ENCODE data around the gene LRRC28. TPM values are rescaled to one million over a fixed set of nuclear protein-coding genes. Genes with fewer than 3 reads are reported as not detected.

LRRC28 gene
- total RNA-seq, 1 experiment from 2014 or later: 30.5 TPM

DNA sequence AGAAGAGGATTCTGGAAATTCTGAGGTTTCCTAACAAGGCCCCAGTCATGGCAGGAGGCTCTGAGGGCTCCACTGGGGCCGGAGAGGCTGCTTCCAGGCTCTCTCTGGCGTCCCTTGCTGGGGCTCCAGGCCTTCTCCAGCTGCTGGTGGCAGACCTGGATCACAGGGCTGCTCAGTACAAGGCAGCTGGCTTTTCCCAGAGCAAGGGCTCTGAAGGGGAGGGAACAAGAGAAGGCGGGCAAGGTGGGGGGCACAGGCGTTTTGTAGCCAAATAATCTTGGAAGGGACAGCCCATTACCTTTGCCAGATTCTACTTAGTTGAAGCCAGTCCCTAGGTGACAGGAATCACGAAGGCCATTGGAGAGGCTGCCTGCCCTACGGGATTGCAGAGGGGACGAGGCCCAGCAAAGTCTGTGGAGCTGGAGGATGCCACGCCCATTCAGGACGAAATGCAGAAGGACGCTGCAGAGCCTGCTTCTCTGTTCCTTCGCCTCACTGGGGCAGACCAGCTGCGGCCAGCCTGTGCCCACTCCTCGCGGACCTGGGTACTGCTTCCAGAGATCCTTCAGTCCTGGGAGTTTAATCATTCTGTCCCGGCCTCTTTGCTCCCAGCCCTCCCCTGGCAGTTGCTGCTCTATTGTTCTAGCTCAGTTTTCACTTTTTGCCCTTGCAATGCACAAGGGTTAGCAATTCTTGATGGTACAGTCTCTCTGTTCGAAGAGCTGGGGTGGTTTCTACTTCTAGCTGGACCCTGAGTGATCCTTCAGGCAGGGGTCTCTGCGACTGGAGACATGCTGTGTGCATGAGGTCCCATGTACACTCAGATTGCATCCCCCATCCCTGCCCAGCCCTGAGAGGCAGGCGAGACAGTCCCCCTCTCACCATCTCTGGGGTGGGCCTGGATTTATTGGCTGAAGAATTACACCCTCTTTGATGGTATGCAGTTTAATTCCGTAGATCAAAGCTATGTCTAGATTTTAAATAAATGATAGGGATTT lies 165.2 kb downstream of the LRRC28 start:
- no peak for DNase-seq (ENCODE audit: low spot score)

DNA sequence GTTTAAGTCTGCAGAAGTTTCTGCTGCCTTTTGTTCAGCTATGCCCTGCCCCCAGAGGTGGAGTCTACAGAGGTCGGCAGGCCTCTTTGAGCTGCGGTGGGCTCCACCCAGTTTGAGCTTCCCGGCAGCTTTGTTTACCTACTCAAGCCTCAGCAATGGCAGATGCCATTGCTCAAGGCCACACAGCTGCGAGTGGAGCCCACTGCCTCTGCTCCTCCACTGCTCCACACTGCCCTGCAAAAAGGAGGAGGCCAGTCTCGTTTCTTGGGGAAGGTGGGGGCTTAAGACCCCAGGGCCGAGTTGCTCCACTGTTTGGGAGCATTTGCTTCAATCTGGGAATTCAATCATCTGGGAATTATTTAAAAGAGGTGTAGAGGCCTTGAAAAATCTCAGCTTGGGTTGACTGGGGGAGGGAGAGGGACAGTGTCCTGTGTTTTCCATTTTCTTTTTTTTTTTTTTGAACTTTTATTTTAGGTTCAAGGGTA lies 169.9 kb downstream of the LRRC28 start:
- no peak for DNase-seq (ENCODE audit: low spot score)

DNA sequence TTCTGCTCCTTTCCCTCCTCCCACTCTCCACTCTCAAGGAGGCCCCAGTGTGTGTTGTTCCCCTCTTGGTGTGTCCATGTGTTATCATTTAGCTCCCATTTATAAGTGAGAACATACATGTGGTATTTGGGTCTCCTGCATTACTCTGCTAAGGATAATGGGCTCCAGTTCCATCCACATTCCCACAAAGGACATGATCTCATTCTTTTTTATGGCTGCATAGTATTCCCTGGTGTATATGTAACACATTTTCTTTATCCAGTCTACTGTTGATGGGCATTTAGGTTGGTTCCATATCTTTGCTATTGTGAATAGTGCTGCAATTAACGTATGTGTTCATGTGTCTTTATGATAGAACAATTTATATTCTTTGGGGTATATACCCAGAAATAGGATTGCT lies 170.5 kb downstream of the LRRC28 start:
- no peak for DNase-seq (ENCODE audit: low spot score)

DNA sequence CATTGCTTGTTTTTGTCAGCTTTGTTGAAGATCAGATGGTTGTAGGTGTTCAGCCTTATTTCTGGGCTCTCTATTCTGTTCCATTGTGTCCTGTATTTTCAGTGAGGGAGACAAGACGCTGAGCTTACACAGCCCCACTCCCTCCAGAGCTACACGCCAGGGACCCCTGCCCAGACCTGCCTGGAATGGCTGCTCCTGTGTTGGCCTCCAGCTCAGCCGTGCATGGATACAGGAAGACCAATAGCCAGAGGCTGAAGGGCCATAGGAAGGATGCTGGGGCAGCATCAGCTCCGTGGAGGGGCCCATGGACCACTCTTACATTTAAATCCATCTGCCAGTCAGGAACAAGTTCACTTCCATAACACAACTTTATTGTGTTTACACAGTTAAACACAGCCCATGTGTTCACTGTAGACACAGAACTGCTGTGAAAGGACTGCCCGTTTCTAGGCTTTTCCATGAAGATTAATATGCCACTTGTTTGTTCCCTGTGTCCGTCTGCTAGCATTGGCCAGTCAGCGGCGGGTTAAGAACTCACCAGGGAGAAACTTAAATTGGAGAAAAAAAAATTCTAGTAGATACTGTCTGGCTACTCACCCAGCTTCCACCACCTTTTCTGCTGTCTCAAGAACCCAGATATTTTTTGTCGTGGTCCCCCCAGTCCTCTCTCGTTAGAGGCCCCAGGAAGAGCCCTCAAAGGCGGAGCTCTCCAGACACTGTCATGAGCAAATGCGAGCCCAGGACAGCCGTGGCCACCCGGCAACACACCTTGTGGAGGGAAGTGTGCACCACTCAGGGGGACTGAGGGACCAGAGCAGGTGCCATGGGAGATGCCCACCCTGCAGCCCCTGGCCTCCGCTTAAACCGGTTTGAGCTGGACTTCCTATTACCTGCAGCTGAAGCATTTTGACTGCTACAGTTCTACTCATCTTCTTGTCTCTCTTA lies 172.2 kb downstream of the LRRC28 start:
- DNase-seq (ENCODE audit: low spot score): no peak

DNA sequence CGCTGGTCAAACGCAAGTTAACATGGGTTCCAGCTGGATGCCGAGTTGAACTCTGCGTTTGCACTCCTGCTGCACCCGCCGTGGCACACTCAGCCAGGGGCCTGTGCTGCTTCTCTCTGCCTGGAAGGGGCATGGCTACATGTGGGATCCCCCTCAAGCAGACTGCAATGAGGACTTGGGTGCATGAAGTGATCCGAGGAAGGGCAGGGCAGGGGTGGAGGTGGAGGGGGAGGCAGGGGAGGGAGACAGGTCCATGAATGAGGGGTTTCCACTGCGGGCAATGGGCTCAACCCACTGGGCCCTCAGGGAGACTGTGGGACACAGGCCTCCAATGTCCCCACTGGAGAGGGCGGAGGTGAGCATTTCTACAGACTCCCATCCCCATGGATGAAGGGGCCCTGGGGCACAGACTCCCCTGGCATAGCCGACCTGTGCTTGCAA lies 172.9 kb downstream of the LRRC28 start:
- no peak for DNase-seq (ENCODE audit: low spot score)

DNA sequence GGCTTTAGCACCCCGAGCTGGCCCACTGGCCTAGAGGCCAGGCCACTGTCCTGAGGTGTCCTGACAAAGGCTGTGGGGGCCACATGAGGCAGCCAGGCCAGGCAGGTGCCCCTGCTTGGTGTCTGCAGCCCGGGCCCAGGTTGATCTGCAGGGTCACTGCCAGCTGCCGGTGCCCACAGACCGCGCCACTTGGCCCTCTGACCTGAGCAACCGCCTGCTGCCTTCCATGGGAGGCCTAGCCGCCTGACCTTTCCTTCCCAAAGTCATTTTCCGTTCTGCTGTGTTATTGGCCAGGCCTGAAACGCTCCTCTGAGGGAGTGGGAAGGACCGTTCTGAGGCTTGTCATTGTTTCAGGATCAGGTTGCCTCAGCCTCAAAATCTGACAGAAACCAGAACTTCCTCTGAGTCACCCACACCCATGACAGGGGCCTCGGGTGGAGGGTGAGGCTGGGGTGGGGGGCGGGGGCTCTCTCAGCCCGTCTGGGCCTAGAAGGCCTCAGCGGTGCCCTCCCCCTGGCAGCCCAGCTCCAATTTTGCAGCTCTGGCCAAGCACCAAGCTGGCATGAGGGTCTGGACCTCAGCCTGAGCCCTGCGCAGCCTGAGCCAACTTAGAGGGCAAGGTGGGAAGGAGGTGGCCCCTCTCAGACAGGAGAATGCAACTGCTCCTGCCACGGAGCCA lies 173.8 kb downstream of the LRRC28 start:
- peak; percentile 86 for DNase-seq (ENCODE audit: low spot score)

DNA sequence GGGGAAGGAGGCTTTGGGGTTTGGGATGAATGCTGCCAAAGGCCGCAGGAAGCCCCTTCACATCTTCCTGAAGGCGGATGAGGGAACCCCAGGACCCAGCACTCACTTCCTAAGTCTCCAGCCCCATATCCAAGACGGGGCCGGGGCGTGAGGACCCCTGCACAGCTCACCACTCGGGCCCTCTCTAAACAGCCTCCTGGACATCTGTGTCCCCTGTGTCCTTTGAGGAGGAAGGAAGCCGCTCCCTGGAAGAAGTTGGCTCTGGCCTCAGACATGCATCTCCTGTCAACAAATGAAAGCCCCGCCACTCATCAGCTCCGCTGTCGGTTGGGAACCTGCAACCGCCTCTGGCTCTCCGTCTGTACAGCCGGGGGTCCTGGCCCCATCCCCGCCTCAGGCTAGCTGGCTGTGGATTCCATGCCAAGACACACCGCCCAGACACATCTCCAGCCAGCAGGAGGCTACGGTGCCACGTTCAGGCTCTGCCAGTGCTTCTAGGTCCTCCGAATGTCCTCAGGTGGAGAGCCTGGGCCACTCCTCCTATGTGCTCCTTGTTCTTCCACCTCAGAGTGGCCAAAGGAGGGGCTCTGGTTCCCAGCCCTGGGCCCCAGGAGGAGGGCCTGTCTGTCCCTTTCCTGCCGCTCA lies 174.5 kb downstream of the LRRC28 start:
- DNase-seq (ENCODE audit: low spot score): no peak

DNA sequence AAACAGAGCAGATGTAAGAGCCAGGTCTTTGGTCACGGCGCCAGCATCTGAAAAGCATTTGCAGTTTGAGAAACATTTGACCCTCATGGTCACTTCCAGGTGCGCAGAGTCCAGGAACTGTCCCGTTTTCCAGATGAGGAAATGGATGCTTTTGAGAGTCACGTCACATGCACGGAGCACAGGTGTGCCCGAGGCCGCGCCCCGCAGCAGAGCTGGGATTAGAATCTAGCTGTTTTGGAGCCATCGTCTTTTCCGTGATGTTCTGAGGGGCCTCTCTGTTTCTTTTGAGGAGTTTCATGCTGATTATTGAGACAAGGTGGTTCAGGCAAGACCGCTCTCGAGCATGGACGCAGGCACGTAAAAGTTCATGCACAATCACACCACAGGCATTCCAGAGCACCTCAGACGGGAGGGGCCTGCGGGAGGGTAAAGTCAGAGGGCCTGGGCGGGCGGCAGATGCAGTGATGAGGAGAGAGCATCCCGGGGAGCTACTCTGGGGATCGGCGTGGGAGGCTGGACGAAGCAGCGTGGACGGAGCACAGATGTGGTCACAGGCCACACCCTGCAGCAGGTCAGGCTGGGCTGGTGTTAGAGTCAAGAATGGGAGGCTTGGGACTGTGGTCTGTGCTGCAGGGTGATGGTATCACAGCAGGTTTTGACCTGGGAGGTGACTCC lies 175.3 kb downstream of the LRRC28 start:
- no peak for DNase-seq (ENCODE audit: low spot score)

DNA sequence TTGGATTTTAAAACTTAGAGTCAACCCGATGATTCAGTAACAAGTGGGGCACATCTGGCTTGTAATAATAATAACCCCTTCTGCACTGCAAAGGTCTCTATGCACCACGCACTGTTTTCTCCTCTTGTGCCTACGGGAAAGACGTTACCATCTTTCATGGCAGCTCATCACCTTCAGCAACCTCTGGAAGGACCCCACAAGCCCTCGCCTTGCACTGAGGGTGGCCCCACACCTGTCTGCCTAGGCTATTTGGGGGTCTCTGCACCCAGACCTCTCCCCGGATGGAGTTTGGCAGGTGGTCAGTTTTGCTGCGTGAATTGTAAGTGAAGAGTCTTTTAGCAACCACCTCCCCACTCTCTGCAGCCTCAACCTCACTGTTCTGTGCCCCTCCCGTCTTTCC lies 175.9 kb downstream of the LRRC28 start:
- DNase-seq (ENCODE audit: low spot score): no peak

DNA sequence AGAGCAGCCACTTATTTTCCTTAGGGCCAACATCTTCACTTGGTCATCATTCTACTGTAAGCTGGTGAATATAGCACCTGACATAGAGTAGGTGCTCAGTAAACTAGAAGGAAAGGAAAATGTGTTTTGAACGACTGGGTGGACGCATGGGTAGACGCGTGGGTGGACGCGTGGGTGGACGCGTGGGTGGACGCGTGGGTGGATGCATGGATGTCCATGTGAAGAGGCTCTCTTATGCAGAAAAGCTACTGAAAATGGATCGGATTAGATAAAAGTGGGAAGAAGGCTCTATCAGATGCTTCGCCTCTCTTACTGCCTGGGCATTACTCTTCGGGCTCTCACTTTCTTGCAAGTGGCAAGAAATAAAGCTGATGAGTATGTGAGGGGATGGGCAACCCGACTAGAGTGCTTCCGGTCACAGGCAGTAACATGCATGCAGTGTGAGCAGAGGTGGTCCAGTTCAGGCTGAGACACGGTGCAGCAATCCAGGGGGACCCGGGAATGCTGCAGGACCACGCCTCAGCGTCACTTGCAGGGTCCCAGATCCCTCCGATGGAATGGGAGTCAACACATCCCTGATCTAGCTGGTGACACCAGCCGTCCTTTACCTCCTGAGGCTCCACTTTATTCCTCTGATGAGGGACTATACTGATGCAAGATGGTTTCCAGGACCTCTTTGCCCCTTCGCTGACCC lies 176.5 kb downstream of the LRRC28 start:
- no peak for DNase-seq (ENCODE audit: low spot score)

DNA sequence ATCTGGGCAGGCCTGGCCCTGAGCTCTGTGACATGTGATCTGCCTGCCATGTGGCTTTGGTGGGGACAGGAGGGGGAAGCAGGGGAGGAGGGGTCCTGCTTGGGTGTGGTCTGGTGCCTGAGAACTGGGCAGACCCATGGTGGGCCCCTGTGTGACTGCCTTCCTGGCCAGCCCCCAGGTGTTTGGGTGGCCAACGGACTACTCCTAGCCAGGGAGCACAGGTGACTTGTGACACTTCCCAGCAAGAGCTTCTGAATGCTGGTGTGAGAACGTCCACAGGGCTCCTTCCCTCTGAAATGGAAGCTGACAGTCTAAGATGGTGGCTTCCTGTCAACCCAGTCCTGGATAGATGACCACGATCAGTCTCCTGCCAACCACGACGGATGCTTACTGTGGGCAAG lies 178.4 kb downstream of the LRRC28 start:
- DNase-seq (ENCODE audit: low spot score): no peak

DNA sequence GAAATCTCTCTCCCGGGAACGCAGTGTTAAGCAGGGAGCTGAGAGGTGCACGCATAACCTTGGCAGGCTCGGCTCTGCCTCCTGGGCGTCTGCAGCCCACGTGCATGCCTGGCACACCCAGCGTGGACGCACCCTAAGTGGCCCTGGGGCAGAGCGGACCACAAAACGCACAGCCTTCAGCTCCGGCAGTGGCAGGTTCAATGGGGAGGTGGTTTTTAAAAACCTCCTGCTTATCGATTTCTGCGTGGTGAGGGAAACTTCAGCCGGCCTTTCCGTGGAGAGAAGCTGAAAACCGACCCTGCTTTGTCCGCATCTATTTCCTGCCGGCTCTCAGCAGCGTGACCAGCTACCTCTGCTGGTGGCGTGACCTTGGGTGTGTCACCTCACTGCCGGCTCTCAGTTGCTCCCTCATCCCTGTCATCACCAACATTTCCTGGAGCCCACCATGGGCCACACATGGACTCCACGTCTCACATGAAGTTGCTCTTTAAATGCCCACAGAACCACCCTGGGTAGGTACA lies 179.7 kb downstream of the LRRC28 start:
- no peak for DNase-seq (ENCODE audit: low spot score)

DNA sequence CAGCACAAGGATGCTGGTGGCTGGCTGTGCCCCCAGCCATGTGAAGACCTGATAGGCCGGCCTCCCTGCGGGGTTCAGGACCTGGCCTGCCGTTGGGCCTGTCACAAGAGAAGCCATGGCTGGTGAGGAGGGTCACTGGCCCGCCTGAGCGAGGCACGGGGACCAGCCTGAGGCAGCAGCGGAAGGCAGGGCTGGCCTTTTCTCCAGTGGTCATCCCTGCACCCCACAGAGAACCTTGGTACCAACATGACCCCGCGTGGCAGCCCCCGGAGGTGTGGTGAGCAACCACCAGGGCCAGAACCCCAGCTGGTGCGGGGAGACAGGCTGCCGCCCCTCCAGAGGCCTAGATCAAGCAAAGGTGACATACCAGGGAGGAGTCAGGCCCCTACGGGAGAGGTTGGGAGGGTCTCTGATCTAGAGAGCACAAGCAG lies 180.4 kb downstream of the LRRC28 start:
- DNase-seq (ENCODE audit: low spot score): no peak

DNA sequence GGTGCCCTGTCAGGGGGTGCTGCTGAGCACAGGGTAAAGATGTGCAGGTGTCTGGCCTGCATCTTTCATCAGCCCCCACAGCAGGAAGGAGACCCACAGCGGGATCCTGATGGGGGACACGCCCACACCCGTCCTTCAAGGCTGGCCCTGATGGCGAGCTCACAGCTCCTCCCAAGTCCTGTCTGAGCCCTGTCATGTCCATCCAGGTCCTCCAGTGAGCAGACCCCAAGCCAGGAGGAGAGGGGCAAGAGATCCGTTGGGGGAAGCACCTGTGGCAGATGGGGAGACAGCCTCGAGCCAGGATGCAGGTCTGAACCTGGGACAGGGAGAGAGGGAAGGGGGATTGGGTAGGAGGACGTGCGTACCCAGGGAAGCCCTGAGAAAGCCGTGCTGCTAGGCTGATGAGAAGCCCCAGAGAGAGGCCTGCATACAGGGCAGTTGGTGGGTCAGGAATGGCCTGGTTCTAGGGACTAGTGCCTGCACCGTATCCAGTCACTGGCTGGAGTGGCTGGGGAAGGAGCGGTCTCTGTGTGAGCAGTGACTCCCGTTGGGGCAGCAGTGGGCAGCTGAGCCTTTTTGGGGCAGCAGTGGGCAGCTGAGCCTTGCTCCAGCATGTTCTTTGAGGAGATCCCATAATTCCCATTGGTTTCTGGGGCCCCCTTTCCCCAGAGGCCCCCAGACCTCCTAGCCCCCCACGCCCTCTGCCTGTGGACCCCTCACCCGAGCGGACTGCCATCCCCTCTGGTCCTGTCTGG lies 181.2 kb downstream of the LRRC28 start:
- DNase-seq (ENCODE audit: low spot score): no peak

DNA sequence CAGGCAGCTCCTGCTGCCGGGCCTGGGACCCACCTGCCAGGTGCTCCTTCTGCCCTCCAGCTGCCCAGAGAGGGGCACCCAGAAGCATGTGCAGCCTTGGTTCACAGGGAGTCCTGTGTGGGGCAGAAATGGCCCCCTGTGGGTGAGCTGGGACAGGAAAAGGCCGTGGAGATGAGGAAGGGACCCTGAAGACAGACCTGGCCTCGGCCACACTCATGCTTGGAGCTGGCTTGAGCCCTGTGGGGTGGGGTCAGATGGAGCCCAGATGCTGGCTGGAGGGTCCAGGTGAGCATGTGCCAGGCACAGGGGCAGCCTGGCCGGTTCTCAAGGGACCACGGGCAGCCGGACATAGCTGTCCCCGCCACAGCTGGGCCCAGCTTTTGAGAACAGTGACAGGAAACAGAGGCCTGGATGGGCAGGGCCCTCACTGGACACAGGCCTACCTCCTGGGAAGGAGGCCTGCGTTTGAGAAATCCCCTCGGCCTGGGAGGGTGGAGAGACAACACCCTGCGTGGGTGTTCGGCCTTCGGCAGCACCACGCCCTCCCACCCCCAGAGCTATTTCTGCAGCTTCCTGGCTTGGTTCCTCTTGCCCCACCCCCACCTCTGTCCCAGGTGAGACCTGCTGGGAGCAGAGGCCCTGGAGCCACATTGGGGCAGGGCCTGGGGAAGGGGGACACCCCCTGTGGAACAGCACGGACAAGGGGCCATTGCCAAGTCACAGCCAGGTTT lies 181.9 kb downstream of the LRRC28 start:
- no peak for DNase-seq (ENCODE audit: low spot score)

DNA sequence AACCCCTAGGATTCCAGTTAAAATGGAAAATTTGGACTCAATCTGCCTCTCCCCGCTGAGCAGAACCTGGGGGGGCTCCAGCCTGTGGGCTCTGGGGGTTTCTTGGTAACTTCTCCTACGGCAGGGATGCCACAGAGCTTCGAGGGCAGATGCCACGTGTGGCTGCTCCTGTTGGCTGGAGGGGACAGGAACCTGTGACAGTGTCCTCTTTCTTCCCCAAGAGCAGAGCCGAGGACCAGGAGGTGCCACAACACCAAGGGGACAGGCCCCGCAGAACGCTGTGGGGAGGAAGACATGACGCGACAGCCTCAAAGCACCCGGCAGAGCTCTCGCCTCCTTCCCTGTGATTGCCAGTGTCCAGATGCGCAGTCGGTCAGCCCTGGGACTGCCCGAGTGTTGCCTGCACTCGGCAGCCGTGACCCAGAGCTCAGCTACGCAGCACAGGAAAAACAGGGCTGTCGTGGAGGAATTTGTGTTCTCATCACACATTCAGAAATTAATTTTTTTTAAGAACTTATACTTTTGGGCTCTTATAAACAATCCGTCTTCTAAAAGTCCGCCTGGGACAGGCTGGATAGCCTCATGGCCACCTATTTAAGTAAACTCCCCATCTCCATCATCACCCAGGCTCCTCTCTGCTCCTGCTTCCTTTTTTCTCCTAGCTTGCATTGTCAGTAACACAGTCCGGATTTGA lies 182.6 kb downstream of the LRRC28 start:
- no peak for DNase-seq (ENCODE audit: low spot score)

DNA sequence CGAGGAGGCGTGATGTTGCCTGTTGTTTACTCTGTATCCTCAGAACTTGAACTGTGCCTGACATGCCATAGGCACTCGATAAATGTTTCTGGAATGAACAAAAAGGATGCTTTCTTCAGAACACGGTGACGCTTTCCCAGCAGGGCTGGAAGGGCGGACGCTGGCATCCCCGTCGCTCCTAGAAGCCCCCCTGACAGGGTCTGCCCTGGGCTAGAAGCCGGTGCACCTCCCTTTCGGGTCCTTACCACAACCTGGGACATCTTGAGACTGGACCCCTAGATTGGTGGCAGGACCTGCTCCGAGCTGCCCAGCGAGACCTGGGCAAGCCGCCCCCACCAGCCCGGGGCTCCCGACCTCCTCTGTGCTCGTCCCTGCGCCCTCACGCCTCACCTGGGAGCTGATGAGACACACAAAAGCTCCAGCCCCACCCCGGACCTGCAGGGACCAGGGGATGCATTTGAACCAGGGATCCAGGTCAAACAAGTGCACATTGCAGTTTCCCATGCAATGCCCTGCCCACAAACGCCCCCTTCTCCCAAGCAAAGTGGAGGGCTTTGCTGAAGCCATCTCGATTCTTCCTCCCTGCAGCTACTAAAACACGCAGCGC lies 183.3 kb downstream of the LRRC28 start:
- no peak for DNase-seq (ENCODE audit: low spot score)

Data from H4 (cell line).